Tibial artery (tissue), 4 donors: ENCODE results near the gene GAS6.

ENCODE experiments used
- DNase-seq, 2 donors: peaks; one replicate each; pipeline ENCODE4 v3.0.0-alpha.2; 2019
- H3K27ac ChIP-seq, 2 donors: fragments of 200-600 bp; sonication (generic) in 1 of 2; 1 replicate in 1 of 2; 2 replicates in 1 of 2; pipeline ENCODE4 v1.5.1; 2018 to 2019; ENCODE audit warnings: mild to moderate bottlenecking in 1 of 2
- H3K27me3 ChIP-seq, 2 donors: fragments of 200-600 bp; sonication (generic) in 1 of 2; one replicate each; pipeline versions ENCODE4 v1.5.1 to v1.6.0; 2016 to 2019
- H3K36me3 ChIP-seq, 3 donors: fragments of 200-600 bp; sonication (generic) in 2 of 3; one replicate each; pipeline ENCODE4 v1.5.1; 2016 to 2019; ENCODE audit warnings: mild to moderate bottlenecking in 2 of 3
- H3K4me1 ChIP-seq, 4 donors: fragments of 200-600 bp; sonication (generic) in 2 of 4; 1 replicate in 3 of 4; 2 replicates in 1 of 4; pipeline ENCODE4 v1.5.1; 2016 to 2019
- H3K4me3 ChIP-seq, 2 donors: fragments of 200-600 bp; sonication (generic) in 1 of 2; 1 replicate in 1 of 2; 2 replicates in 1 of 2; pipeline ENCODE4 v1.5.1; 2018 to 2019; ENCODE audit warnings: mild to moderate bottlenecking in 2 of 2
- H3K9me3 ChIP-seq, 3 donors: fragments of 200-600 bp; sonication (generic) in 1 of 3; one replicate each; pipeline ENCODE4 v1.5.1; 2016 to 2019
- CTCF ChIP-seq, 2 experiments: fragments of 200-600 bp in 1 of 2; fragments of 450-650 bp in 1 of 2; IDR thresholded peaks; one replicate each; pipeline ENCODE4 v1.5.1; 2017 to 2019; ENCODE audit warnings: antibody characterized with exemption in 2 of 2, mild to moderate bottlenecking in 1 of 2, moderate library complexity in 1 of 2
- intact Hi-C: fragments of 100-400 bp; cut with DNase I; formaldehyde crosslinking; loops from one replicate; pipeline ENCODE4 v1.15.0; 2023; ENCODE audit warnings: low total_unique reads

Gene GAS6

GRCh38 chr13:113897161-113897560 is 33.3 kb upstream of the GAS6 start:
- Histone ChIP-seq H3K9me3 (peaks cover 0 to 1% (median 0%) of the 10 kb centered on the region in 3 donors), H3K36me3 (no peaks in the 10 kb centered on the region), H3K4me1 (peaks cover 0 to 25% (median 5%) of the 10 kb centered on the region in 4 donors), H3K27me3 (no peaks in the 10 kb centered on the region), H3K4me3 (no peak overlapping the region), H3K27ac (no peak overlapping the region)
- intact Hi-C loops = no loop called here
- no peak for TF ChIP-seq CTCF (IDR thresholded peaks at IDR 0.05)
- no peak for DNase-seq

GRCh38 chr13:113895436-113895835 is 31.6 kb upstream of the GAS6 start:
- Histone ChIP-seq H3K4me1 (peaks cover 0 to 14% (median 5%) of the 10 kb centered on the region in 4 donors), H3K4me3 (no peak overlapping the region), H3K9me3 (peaks cover 0 to 6% (median 0%) of the 10 kb centered on the region in 3 donors), H3K36me3 (no peaks in the 10 kb centered on the region), H3K27ac (no peak overlapping the region), H3K27me3 (no peaks in the 10 kb centered on the region)
- no peak for DNase-seq
- TF ChIP-seq CTCF (IDR thresholded peaks at IDR 0.05) = no peak
- intact Hi-C loops = no loop called here

GRCh38 chr13:113890774-113891480 is 27.1 kb upstream of the GAS6 start:
- no peak for DNase-seq
- Histone ChIP-seq H3K4me1 (peaks cover 0 to 17% (median 8%) of the 10 kb centered on the region in 4 donors), H3K9me3 (peaks cover 0 to 6% (median 0%) of the 10 kb centered on the region in 3 donors), H3K36me3 (no peaks in the 10 kb centered on the region), H3K4me3 (no peak overlapping the region), H3K27ac (no peak overlapping the region), H3K27me3 (no peaks in the 10 kb centered on the region)
- no peak for TF ChIP-seq CTCF (IDR thresholded peaks at IDR 0.05)
- intact Hi-C loops = no loop called here

- H3K36me3 ChIP-seq = no peaks in the 10 kb centered on the region
- H3K4me3 ChIP-seq = no peak overlapping the region
- H3K27ac ChIP-seq = no peak overlapping the region
- H3K4me1 ChIP-seq = peaks cover 0 to 17% (median 8%) of the 10 kb centered on the region in 4 donors
- TF ChIP-seq CTCF (IDR thresholded peaks at IDR 0.05) = no peak
- DNase-seq = no peak
- H3K27me3 ChIP-seq = no peaks in the 10 kb centered on the region
- intact Hi-C loops = no loop called here
- H3K9me3 ChIP-seq = peaks cover 0 to 6% (median 0%) of the 10 kb centered on the region in 3 donors
Measured at GRCh38 chr13:113889467-113889866, 25.6 kb upstream of the GAS6 start.

GRCh38 chr13:113888701-113889330 is 24.9 kb upstream of the GAS6 start:
- peaks cover 0 to 6% (median 0%) of the 10 kb centered on the region in 3 donors for H3K9me3 ChIP-seq
- intact Hi-C loops = no loop called here
- H3K4me1 ChIP-seq = peaks cover 0 to 17% (median 8%) of the 10 kb centered on the region in 4 donors
- H3K27ac ChIP-seq = no peak overlapping the region
- DNase-seq = no peak
- no peaks in the 10 kb centered on the region for H3K36me3 ChIP-seq
- TF ChIP-seq CTCF (IDR thresholded peaks at IDR 0.05) = no peak
- H3K4me3 ChIP-seq = no peak overlapping the region
- no peaks in the 10 kb centered on the region for H3K27me3 ChIP-seq
